B cell (primary cell): Measurements from ENCODE around the gene ZNF335. TPM values are rescaled to one million over a fixed set of nuclear protein-coding genes. Genes with fewer than 3 reads are reported as not detected.

Source experiments
- ATAC-seq: fragments of 200-7000 bp; cut with Tn5 transposase; one replicate; pipeline ENCODE4 v1.10.0; 2021; ENCODE audit warnings: low read depth, mild to moderate bottlenecking, moderate number of reproducible peaks, moderate library complexity
- CTCF ChIA-PET: fragments of 350-600 bp; sonication (Branson Sonifier 250); formaldehyde crosslinking; loops from one replicate; lab custom pipeline; 2021; ENCODE audit warnings: antibody characterized with exemption, inconsistent platforms; lab: Charles Lee
- POLR2A ChIA-PET: fragments of 350-600 bp; sonication (Branson Sonifier 250); formaldehyde crosslinking; loops from one replicate; lab custom pipeline; 2021; ENCODE audit warnings: antibody characterized with exemption; lab: Charles Lee
- DNase-seq: peaks from one replicate; pipeline ENCODE4 v3.0.0; 2013
- H2AFZ ChIP-seq: 2 replicates; pipeline ENCODE4 v1.6.1; 2012; ENCODE audit warnings: mild to moderate bottlenecking, low read depth, low read length; ENCODE audit not compliant: insufficient read depth, poor library complexity, severe bottlenecking
- H3K27ac ChIP-seq, 2 donors: 1 replicate in 1 of 2; 2 replicates in 1 of 2; pipeline ENCODE4 v1.5.1; 2012 to 2013; ENCODE audit warnings: low read length in 2 of 2, mild to moderate bottlenecking in 2 of 2, moderate library complexity in 1 of 2
- H3K27me3 ChIP-seq, 4 experiments: fragments of 200-600 bp in 1 of 4; sonication (generic) in 1 of 4; replicated peaks in 1 of 4; 1 replicate in 2 of 4; 2 replicates in 2 of 4; pipeline versions ENCODE4 v1.6.1 to v1.7.0; 2013 to 2016; ENCODE audit warnings: low read length in 3 of 4, mild to moderate bottlenecking in 2 of 4, mixed read lengths in 1 of 4, moderate library complexity in 1 of 4; ENCODE audit not compliant: insufficient read depth in 4 of 4, control insufficient read depth in 3 of 4; ENCODE audit errors: control extremely low read depth in 1 of 4
- H3K36me3 ChIP-seq, 2 experiments: replicated peaks in 1 of 2; 1 replicate in 1 of 2; 2 replicates in 1 of 2; pipeline versions ENCODE4 v1.6.1 to v1.7.1; 2013; ENCODE audit warnings: low read length in 1 of 2; ENCODE audit not compliant: insufficient read depth in 2 of 2, control insufficient read depth in 1 of 2; ENCODE audit errors: control extremely low read depth in 1 of 2, extremely low read depth in 1 of 2
- H3K4me1 ChIP-seq, 2 donors: fragments of 200-600 bp in 1 of 2; sonication (generic) in 1 of 2; 1 replicate in 1 of 2; 2 replicates in 1 of 2; pipeline versions ENCODE4 v1.5.1 to v1.6.1; 2013 to 2017; ENCODE audit warnings: low read length in 2 of 2; ENCODE audit not compliant: control insufficient read depth in 2 of 2, insufficient read depth in 2 of 2
- H3K4me2 ChIP-seq: replicated peaks from 2 replicates; pipeline ENCODE3; 2012; ENCODE audit warnings: mild to moderate bottlenecking, low read depth, low read length; ENCODE audit not compliant: poor library complexity, severe bottlenecking
- H3K4me3 ChIP-seq, 5 experiments: fragments of 200-600 bp in 1 of 5; sonication (generic) in 1 of 5; 1 replicate in 3 of 5; 2 replicates in 2 of 5; pipeline versions ENCODE4 v1.5.1 to v1.7.0; 2011 to 2016; ENCODE audit warnings: low read length in 4 of 5, mild to moderate bottlenecking in 4 of 5, low read depth in 2 of 5, control low read depth in 1 of 5, moderate library complexity in 1 of 5; ENCODE audit not compliant: insufficient read depth in 1 of 5; ENCODE audit errors: control extremely low read depth in 1 of 5, extremely low read depth in 1 of 5
- H3K79me2 ChIP-seq: fragments of 200-600 bp; sonication (generic); one replicate; pipeline ENCODE4 v1.6.0; 2016; ENCODE audit warnings: low read length; ENCODE audit not compliant: control insufficient read depth, insufficient read depth
- H3K9ac ChIP-seq: fragments of 200-600 bp; sonication (generic); 2 replicates; pipeline ENCODE4 v1.6.1; 2017; ENCODE audit warnings: mild to moderate bottlenecking, low read length, moderate library complexity
- H3K9me3 ChIP-seq, 3 donors: one replicate each; pipeline versions ENCODE4 v1.6.1 to v1.7.1; 2013; ENCODE audit warnings: low read length in 2 of 3; ENCODE audit not compliant: control insufficient read depth in 2 of 3, insufficient read depth in 1 of 3; ENCODE audit errors: control extremely low read depth in 1 of 3
- H4K20me1 ChIP-seq: 2 replicates; pipeline ENCODE4 v1.6.0; 2012; ENCODE audit warnings: mild to moderate bottlenecking, low read length; ENCODE audit not compliant: insufficient read depth, control insufficient read depth, poor library complexity, severe bottlenecking
- H3K27ac Mint-ChIP-seq: one replicate; pipeline ENCODE4 v1.8.0; 2021; ENCODE audit warnings: mixed read lengths
- H3K27me3 Mint-ChIP-seq: one replicate; pipeline ENCODE4 v1.8.0; 2021; ENCODE audit warnings: mixed read lengths
- H3K4me1 Mint-ChIP-seq: one replicate; pipeline ENCODE4 v1.8.0; 2021; ENCODE audit warnings: mixed read lengths
- H3K4me3 Mint-ChIP-seq: one replicate; pipeline ENCODE4 v1.8.0; 2021; ENCODE audit warnings: mixed read lengths
- H3K9me3 Mint-ChIP-seq: one replicate; pipeline ENCODE4 v1.8.0; 2022; ENCODE audit warnings: mixed read lengths; ENCODE audit not compliant: insufficient read depth
- EZH2 ChIP-seq: IDR thresholded peaks from 2 replicates; pipeline ENCODE4 v1.6.1; 2012; ENCODE audit warnings: borderline replicate concordance, low read depth, mild to moderate bottlenecking, moderate library complexity, low read length; ENCODE audit not compliant: insufficient read depth, poor library complexity, severe bottlenecking
- WGBS: methylation state at CpG from one replicate; pipeline ENCODE4 v1.1.5; 2013; ENCODE audit warnings: missing lambda C conversion rate; ENCODE audit not compliant: insufficient coverage; 5-methylcytosine and 5-hydroxymethylcytosine counted together
- intact Hi-C: fragments of 100-400 bp; cut with micrococcal nuclease; formaldehyde crosslinking; loops from one replicate; pipeline ENCODE4 v1.10.0; 2022
- polyA plus RNA-seq: library from polyadenylated mRNA; depleted of rRNA; stranded (reverse); fragments of >200 nt; gene quantifications from 2 replicates; pipeline ENCODE4 v1.2.3, GENCODE V29; 2012
- total RNA-seq, 2 donors: library from RNA; stranded (reverse); fragments of 120-200 nt in 1 of 2; gene quantifications; 1 replicate in 1 of 2; 2 replicates in 1 of 2; pipeline versions ENCODE4 v1.2.3 to v1.2.4, GENCODE V29; 2013 to 2022
- TF ChIP-seq, protein P1 (sequence below): fragments of 200-600 bp; IDR thresholded peaks from one replicate; pipeline ENCODE4 v1.8.0; 2022; ENCODE audit warnings: antibody characterized with exemption, mild to moderate bottlenecking

ZNF335 gene
- total and polyA plus RNA-seq, 2 donors (not counting 1 experiment from before 2014, with no cell fraction given), result 62.3 to 62.7 TPM

DNA sequence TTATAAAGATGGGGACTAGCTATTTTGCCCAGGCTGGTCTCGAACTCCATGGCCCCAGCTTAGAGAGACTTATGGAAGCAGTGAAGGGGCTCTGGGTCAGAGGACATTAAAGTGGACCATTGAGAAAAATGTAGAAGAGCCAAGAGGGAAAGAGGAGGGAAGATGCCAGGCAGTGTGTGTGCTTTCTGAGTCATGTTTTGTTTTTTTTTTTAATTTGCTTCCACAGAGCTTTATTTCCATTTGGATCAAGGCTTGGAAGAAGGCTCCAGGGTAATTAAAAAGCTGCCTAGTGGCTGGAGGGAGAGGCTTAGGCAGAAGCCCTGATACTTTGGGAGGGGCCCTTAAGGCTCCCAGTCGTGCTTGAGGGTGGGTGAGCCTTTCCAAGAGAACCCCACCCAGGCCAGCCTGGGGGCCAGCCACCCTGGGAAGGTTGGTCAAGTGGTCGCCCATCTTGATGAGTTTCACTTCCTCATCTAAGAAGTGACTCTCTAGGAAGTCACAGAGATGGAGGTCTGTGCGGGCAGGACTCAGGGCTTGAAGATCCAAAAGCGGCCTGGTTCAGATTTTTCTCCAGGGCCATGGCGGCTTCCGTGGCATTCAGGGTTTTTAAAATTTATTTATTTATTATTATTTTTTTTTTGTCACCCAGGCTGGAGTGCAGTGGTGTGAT, 3.0 kb upstream of the ZNF335 start:
- H3K4me3 ChIP-seq, result no peak overlapping the region
- H3K9ac ChIP-seq, result no peak overlapping the region
- H3K4me1 ChIP-seq, result peaks cover 14 to 18% of the 10 kb centered on the region in 2 donors
- WGBS, result 57% methylated on average over 2 of the region's 7 CpGs
- H3K27me3 ChIP-seq, result no peaks in the 10 kb centered on the region
- intact Hi-C loops, result loop anchor here (5.0 kb wide), 2 partner anchors 183 to 613 kb away; partner anchors contain the start of genes DNTTIP1, SYS1 and WFDC3
- H3K27ac ChIP-seq, result no peak overlapping the region
- no peak overlapping the region for H3K27ac Mint-ChIP-seq
- peaks cover 17% of the 10 kb centered on the region for H3K79me2 ChIP-seq
- no peak for DNase-seq
- no peak overlapping the region for H3K4me2 ChIP-seq
- no peak for TF ChIP-seq EZH2
- TF ChIP-seq, protein P1, sequence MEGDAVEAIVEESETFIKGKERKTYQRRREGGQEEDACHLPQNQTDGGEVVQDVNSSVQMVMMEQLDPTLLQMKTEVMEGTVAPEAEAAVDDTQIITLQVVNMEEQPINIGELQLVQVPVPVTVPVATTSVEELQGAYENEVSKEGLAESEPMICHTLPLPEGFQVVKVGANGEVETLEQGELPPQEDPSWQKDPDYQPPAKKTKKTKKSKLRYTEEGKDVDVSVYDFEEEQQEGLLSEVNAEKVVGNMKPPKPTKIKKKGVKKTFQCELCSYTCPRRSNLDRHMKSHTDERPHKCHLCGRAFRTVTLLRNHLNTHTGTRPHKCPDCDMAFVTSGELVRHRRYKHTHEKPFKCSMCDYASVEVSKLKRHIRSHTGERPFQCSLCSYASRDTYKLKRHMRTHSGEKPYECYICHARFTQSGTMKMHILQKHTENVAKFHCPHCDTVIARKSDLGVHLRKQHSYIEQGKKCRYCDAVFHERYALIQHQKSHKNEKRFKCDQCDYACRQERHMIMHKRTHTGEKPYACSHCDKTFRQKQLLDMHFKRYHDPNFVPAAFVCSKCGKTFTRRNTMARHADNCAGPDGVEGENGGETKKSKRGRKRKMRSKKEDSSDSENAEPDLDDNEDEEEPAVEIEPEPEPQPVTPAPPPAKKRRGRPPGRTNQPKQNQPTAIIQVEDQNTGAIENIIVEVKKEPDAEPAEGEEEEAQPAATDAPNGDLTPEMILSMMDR, result no peak
- peaks cover 16% of the 10 kb centered on the region for H3K4me1 Mint-ChIP-seq
- no peaks in the 10 kb centered on the region for H3K9me3 Mint-ChIP-seq
- ChIA-PET CTCF (interaction anchor here (0.7 to 6.4 kb wide), 2 partner anchors 12 to 204 kb away, joined by 3 to 59 read pairs; no protein-coding TSS in a partner anchor), POLR2A (interaction anchor here (0.7 kb wide), 1 partner anchor 95 kb away, joined by 3 read pairs; no protein-coding TSS in a partner anchor)
- no peak for ATAC-seq
- no peaks in the 10 kb centered on the region for H3K27me3 Mint-ChIP-seq
- H3K4me3 Mint-ChIP-seq, result no peak overlapping the region
- H4K20me1 ChIP-seq, result peaks cover 5% of the 10 kb centered on the region
- H3K9me3 ChIP-seq, result no peaks in the 10 kb centered on the region
- H3K36me3 ChIP-seq, result no peaks in the 10 kb centered on the region
- H2AFZ ChIP-seq, result no peak overlapping the region
